GM21447 (cell line): ENCODE measurements around the gene ZNF358.

Source experiments
- ATAC-seq: cut with Tn5 transposase; IDR thresholded peaks from one replicate; pipeline ENCODE4 v1.9.1; 2021; ENCODE audit not compliant: unreplicated experiment

Gene ZNF358

DNA sequence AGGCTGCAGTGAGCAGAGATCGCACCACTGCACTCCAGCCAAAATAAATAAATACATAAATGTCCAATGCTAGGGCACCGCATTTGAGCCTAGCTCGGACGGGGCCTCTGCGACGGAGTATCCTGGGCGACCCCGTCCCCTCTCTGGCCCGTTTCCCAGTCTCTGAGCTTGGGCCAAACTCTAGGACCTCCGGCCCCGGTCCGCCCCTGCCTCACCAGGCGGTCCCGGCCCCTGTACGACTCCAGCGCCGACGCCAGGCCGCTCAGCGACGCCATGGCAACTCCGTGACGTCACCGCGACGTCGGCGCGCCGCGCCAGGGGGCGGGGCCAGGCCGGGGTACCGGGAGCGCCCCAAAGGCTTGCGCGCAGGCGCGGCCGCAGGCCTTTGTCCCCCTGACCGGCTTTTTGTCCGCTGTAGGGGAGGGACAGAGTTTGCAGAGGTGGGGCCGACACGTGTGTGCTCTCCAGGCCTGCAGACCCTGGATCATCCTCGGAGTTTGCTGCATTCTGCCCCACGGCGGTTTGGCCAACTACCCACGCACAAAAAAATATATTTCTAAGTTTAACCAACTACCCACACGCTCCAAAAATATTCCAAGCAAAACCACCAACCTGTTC, 27.1 kb upstream of the ZNF358 start, which contains the start of gene PEX11G:
Gene PEX11G (minus strand): TSS at position 300 of the 618 bp plus-strand sequence. CDS start 25 bp downstream, at position 275.
- no peak for ATAC-seq

DNA sequence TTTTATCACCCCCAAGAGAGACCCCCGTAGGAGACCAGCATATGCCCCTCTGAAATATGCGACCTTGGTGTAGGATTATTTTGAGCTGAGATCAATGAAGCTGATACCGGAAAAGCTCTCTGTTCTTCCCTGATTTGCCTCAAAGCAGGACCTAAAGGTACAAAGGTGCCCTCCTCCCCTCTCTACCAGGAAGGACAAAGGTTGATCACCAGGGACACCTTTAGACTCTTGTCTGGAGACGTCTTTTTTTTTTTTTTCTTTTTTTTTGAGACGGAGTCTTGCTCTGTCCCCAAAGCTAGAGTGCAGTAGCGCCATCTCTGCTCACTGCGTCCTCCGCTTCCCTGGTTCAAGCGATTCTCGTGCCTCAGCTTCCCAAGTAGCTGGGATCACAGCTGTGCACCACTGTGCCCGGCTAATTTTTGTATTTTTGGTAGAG, 26.3 kb upstream of the ZNF358 start:
- no peak for ATAC-seq

GRCh38 chr19:7492142-7492541, 23.8 kb upstream of the ZNF358 start:
- ATAC-seq = no peak

DNA sequence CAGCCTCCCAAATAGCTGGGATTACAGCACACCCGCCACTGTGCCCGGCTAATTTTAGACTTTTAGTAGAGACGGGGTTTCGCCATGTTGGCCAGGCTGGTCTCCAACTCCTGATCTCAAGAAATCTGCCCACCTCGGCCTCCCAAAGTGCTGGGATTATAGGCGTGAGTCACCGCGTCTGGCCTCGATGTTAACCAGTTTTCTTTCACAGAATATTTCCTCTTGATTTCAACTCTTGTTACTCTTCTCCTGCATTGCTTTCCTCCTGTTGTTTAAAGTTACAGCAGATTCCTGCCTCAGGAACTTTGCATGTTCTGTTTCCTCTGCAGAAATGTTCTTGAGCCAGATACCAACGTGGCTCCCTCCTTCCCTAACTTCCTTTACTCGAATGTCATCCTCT, 23.3 kb upstream of the ZNF358 start:
- no peak for ATAC-seq

GRCh38 chr19:7494416-7495098, 21.3 kb upstream of the ZNF358 start:
- no peak for ATAC-seq

DNA sequence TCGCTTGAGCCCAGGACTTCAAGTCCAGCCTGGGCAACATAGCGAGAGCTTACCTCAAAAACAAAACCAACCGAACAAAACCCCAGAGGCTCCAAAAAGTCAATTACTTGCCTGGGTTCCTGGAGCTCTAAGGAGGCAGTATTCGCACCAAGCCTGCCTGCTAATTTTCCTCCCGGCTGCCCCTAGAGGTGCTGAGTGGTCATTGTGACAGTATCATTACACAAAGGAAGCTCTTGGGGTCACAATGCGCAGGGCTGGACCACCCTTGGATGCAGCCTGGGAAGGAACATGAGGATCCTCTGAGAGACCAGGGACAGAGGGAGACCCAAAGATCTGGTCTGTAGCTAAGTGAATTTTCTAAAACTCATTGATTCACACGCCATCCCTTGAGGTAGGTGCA, 18.6 kb upstream of the ZNF358 start:
- ATAC-seq = no peak

GRCh38 chr19:7500811-7501450, 15.0 kb upstream of the ZNF358 start:
- no peak for ATAC-seq

DNA sequence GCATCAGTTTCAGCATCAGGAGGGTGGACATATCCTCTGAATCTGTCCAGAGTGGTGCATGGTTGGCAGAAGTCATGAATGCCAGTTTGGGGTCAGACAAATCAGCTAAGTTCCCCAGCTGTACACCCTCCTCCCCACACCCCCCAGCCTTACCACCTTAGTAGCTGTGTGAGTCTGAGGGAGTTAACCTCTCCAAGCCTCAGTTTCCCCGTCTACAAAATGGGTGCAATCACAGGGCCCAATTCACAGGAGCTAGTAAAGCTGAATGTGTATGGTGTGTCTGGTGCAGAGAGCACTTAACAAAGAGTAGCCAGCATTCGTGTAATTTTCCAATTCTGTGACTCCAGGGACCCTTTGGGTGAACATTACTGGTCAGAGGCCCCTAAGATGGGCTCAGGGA, 13.4 kb upstream of the ZNF358 start:
- ATAC-seq = no peak

DNA sequence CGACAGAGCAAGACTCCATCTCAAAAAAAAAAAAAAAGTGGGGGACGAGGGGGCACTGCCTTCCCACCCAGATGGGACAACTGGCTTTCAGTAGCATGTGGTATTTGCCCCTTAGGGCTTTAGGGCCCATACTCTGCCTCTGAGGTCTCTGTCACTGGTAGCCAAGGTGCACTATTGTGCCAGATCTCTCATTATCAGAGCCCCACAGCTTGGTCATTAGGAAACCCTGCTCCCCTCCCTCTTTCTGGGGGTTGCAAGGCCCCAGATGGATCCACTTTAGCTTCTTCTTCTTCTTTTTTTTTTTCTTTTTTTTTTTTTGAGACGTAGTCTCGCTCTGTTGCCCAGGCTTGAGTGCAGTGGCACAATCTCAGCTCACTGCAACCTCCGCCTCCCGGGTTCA, 11.2 kb upstream of the ZNF358 start:
- no peak for ATAC-seq

GRCh38 chr19:7505288-7505681, 10.6 kb upstream of the ZNF358 start:
- ATAC-seq = no peak

- ATAC-seq = no peak
Measured at GRCh38 chr19:7505682-7506384, 10.1 kb upstream of the ZNF358 start.

DNA sequence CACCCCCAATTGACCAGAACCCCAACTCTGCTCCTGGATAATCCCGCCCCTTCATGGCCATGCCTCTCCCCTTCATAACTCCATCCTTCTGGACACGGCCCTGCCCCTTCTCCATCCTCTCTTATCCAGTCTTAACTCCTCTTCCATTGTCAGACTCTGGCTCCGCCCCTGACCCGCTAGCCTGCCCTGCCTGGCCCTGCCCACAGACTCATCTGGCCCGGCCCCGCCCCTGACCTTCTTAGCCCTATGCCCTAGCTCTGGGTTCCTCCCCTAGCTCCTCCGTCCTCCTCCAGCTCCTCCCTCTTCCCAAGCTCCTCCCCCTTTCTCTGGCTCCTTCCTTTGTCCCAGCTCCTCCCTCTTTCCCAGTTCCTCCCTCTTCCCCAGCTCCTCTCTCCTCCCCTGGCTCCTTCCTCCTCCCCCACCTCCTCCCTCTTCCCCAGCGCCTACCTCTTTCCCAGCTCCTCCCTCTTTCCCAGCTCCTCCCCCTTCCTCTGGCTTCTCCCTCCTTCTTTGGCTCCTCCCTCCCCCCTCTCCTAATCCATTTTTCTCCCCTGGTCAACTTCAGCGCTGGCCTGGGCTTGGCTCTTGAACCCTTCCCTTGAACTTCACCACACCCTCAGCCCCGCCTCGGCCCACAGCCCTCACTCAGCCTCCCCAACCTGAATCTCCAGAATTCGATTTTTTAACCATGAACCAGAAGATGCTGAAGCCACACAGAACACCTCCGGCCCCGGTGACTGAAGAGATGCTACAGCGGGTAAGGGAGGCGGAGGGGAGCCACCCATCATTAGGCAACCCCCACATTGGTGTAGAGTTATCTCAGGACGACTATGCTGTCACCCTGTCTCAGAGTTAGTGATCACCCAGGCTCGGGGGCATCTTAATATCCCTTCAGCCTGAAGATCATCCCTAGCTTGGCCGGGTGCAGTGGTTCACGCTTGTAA, 9.2 kb upstream of the ZNF358 start:
- ATAC-seq = no peak

- no peak for ATAC-seq
Measured at GRCh38 chr19:7507884-7508283, 8.0 kb upstream of the ZNF358 start.

GRCh38 chr19:7509625-7510024, 6.3 kb upstream of the ZNF358 start:
- ATAC-seq = no peak

DNA sequence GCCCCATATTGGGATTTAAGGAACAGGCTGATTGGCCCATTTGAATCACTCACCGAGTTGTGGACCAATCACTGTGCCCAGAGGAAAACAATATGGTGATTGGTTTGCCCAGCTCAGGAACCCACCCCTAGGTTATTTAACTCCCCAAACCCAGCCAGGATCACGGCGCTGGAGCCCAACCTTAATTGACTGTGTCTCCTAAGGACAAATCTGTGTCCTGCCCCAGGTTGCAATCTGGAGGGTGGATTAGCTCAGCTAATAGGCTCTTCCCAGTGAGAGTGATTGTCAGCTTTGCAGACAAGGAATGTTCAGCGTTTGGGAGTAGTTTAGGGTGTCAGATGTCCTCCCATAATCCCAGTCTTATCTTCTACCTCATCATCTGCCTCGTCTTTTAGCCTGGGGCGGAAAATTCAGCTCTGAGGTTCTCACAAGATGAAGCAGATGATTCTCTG, 3.5 kb upstream of the ZNF358 start:
- no peak for ATAC-seq

GRCh38 chr19:7513809-7514642, 1.9 kb upstream of the ZNF358 start:
- ATAC-seq = no peak

DNA sequence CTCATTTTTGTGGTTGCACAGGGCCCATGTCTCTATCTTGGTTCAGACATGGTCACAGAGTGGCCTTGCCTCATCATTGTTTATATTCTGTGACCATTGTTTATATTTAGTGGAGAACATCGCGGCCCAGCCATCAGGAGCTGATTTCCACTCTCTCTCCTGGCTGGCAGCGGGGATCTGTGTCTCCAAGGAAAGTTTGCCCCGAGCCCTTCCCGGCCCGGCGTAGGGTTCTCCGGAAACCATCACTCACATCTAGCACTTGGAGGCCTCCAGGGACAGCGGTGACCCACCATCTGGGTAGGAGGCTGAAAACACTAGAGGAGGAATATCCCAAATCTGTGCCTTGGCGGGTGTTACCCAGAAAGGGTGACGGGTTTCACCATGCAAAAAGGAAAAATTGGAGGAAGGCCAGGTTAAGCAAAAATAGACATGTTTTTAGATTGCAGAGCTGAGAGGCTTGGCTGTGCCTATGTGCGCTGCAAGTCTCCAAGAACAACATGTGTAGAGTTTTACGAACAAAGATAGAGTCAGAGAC, 726 bp upstream of the ZNF358 start:
- ATAC-seq = no peak

- ATAC-seq = no peak
Measured at GRCh38 chr19:7516333-7516732, 430 bp downstream of the ZNF358 start.

DNA sequence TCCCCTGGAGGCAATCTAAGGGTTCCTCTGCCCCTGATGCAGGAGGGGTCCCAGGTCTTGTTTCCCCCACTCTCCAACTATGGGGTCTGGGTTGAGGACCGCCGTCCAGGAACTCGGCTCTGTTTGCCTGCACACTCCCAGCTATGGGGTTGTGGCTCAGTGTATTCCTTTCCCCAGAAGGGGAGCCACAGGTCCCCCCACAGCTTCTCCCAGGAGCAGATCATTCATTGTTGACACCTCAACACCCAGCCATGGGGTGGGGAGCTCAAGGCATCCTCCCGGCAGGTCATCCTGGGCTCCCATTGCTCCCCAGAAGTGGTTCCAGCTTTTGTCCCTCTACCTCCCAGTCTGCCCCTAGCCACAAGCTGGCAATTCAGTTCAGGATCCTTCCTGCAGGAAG, 975 bp downstream of the ZNF358 start:
- no peak for ATAC-seq
